Stomach smooth muscle (tissue), 2 donors: ENCODE measurements around the gene BRD8.

Experiments used
- H3K27ac ChIP-seq: one replicate; pipeline ENCODE4 v1.7.0; 2013; ENCODE audit warnings: mild to moderate bottlenecking, low read length, inconsistent platforms
- H3K27me3 ChIP-seq, 2 donors: one replicate each; pipeline ENCODE4 v1.7.0; 2013; ENCODE audit warnings: low read length in 2 of 2; ENCODE audit not compliant: insufficient read depth in 2 of 2, control insufficient read depth in 1 of 2
- H3K36me3 ChIP-seq, 2 donors: one replicate each; pipeline ENCODE4 v1.7.0; 2013; ENCODE audit warnings: low read length in 2 of 2; ENCODE audit not compliant: control insufficient read depth in 2 of 2, insufficient read depth in 2 of 2
- H3K4me1 ChIP-seq: one replicate; pipeline ENCODE4 v1.7.0; 2013; ENCODE audit warnings: low read length; ENCODE audit not compliant: control insufficient read depth, insufficient read depth
- H3K4me3 ChIP-seq, 2 donors: one replicate each; pipeline ENCODE4 v1.7.0; 2013; ENCODE audit warnings: low read length in 2 of 2
- H3K9ac ChIP-seq, 2 donors: one replicate each; pipeline ENCODE4 v1.7.0; 2013; ENCODE audit warnings: low read length in 2 of 2, mild to moderate bottlenecking in 1 of 2
- H3K9me3 ChIP-seq, 2 donors: one replicate each; pipeline ENCODE4 v1.7.0; 2013; ENCODE audit warnings: low read length in 2 of 2; ENCODE audit not compliant: control insufficient read depth in 2 of 2
- donor health status: healthy.
- donor health status: Pancreatic carcinoma.

The BRD8 gene

DNA sequence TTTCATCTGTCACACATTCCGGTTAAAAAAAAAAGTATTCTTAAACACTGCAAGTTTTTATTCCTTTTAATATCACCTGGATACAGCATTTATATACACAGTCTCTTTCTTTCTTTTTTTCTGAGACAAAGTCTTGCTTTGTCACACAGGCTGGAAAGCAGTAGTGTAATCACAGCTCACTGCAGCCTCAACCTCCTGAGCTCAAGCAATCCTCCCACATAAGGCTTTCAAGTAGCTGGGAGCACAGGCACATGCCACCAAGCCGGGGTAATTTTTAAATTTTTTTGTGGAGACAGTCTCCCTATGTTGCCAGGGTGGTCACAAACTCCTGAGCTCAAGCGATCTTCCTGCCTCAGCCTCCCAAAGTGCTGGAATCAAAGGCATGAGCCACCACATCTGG lies 14.4 kb upstream of the BRD8 start:
- H3K36me3 ChIP-seq, result peaks cover 39 to 46% of the 10 kb centered on the region in 2 donors
- H3K4me3 ChIP-seq, result no peak overlapping the region
- H3K9ac ChIP-seq, result no peak overlapping the region
- H3K27ac ChIP-seq, result no peak overlapping the region
- H3K27me3 ChIP-seq, result no peaks in the 10 kb centered on the region
- H3K9me3 ChIP-seq, result no peaks in the 10 kb centered on the region
- H3K4me1 ChIP-seq, result no peaks in the 10 kb centered on the region

- peaks cover 53 to 54% of the 10 kb centered on the region in 2 donors for H3K36me3 ChIP-seq
Measured at GRCh38 chr5:138188626-138189025, 10.2 kb upstream of the BRD8 start.

GRCh38 chr5:138186002-138186447 lies 7.6 kb upstream of the BRD8 start:
- H3K27me3 ChIP-seq, result no peaks in the 10 kb centered on the region
- peaks cover 36 to 40% of the 10 kb centered on the region in 2 donors for H3K36me3 ChIP-seq
- H3K4me3 ChIP-seq, result no peak overlapping the region
- no peaks in the 10 kb centered on the region for H3K9me3 ChIP-seq
- H3K4me1 ChIP-seq, result no peaks in the 10 kb centered on the region
- H3K27ac ChIP-seq, result no peak overlapping the region
- H3K9ac ChIP-seq, result no peak overlapping the region

More at GRCh38 chr5:138188626-138189025, 10.2 kb upstream of the BRD8 start:
- H3K9me3 ChIP-seq, result no peaks in the 10 kb centered on the region
- no peak overlapping the region for H3K27ac ChIP-seq
- no peak overlapping the region for H3K9ac ChIP-seq
- no peaks in the 10 kb centered on the region for H3K27me3 ChIP-seq
- no peak overlapping the region for H3K4me3 ChIP-seq
- H3K4me1 ChIP-seq, result no peaks in the 10 kb centered on the region

DNA sequence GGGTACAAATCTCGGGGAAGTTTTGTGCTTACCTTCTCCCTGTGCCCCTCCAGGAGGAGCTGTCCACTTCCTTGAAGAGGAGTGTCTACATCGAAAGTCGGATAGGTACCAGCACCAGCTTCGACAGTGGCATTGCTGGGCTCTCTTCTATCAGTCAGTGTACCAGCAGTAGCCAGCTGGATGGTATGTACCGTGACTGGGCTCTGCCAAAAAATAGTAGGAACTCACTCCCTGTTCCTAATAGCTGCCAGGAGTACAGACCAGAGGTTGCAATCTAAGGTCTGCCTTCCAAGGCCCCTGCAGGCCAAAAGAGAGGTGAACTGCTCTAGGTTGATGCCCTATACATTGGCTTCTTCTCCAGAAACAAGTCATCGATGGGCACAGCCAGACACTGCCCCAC lies 4.4 kb upstream of the BRD8 start:
- Histone ChIP-seq H3K9ac (no peak overlapping the region), H3K27me3 (no peaks in the 10 kb centered on the region), H3K36me3 (peaks cover 18 to 23% of the 10 kb centered on the region in 2 donors), H3K9me3 (no peaks in the 10 kb centered on the region), H3K27ac (no peak overlapping the region), H3K4me1 (peaks cover 6% of the 10 kb centered on the region), H3K4me3 (no peak overlapping the region)

DNA sequence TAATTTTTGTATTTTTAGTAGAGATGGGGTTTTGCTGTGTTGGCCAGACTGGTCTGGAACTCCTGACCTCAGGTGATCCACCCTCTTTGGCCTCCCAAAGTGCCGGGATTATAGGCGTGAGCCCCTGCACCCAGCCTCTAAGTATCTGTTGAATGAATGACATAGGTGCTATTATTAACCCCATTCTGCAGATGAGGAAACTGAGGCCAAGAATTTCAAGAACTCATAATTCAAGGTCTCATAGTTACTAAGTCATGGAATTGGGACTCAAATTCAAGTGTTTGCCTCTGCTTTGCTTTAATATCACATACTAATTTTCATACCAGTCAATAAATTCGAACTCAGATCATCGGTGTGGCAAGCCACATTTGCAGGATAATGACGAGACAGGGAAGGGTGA lies 2.4 kb upstream of the BRD8 start:
- peaks cover 14% of the 10 kb centered on the region for H3K4me1 ChIP-seq
- no peaks in the 10 kb centered on the region for H3K9me3 ChIP-seq
- no peak overlapping the region for H3K4me3 ChIP-seq
- H3K9ac ChIP-seq, result no peak overlapping the region
- no peaks in the 10 kb centered on the region for H3K27me3 ChIP-seq
- H3K27ac ChIP-seq, result no peak overlapping the region
- H3K36me3 ChIP-seq, result peaks cover 7 to 21% of the 10 kb centered on the region in 2 donors

- Histone ChIP-seq H3K27me3 (no peaks in the 10 kb centered on the region), H3K4me3 (no peak overlapping the region), H3K27ac (no peak overlapping the region), H3K9me3 (no peaks in the 10 kb centered on the region), H3K36me3 (peaks cover 4 to 21% of the 10 kb centered on the region in 2 donors), H3K9ac (no peak overlapping the region), H3K4me1 (peaks cover 14% of the 10 kb centered on the region)
Measured at GRCh38 chr5:138180183-138180782, 1.9 kb upstream of the BRD8 start.

DNA sequence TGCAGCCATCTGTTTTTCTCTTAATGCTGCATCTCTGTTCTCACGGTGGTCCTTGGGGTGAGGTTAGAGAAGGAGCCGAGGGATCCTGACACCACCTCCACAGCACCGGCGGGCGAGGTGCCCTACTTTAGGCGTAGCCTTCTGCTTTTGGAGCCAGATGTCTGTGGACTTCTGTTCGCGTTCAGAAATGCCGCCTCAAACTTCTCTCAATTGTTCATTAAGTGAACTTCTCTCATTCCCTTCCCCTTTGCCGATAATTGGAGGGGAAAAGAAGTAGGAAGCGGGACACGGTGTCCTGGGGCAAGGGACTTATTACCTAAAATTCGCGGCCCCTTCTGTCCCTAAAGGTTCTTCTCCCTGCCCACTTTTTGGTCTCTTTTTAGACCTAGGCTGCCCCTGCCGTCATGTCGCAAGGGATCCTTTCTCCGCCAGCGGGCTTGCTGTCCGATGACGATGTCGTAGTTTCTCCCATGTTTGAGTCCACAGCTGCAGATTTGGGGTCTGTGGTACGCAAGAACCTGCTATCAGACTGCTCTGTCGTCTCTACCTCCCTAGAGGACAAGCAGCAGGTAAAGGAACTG lies 937 bp upstream of the BRD8 start:
- Histone ChIP-seq H3K27me3 (no peaks in the 10 kb centered on the region), H3K4me3 (peak overlapping the region; percentile 97), H3K4me1 (peaks cover 14% of the 10 kb centered on the region), H3K9ac (no peak overlapping the region), H3K27ac (no peak overlapping the region), H3K9me3 (no peaks in the 10 kb centered on the region), H3K36me3 (peaks cover 3 to 16% of the 10 kb centered on the region in 2 donors)

DNA sequence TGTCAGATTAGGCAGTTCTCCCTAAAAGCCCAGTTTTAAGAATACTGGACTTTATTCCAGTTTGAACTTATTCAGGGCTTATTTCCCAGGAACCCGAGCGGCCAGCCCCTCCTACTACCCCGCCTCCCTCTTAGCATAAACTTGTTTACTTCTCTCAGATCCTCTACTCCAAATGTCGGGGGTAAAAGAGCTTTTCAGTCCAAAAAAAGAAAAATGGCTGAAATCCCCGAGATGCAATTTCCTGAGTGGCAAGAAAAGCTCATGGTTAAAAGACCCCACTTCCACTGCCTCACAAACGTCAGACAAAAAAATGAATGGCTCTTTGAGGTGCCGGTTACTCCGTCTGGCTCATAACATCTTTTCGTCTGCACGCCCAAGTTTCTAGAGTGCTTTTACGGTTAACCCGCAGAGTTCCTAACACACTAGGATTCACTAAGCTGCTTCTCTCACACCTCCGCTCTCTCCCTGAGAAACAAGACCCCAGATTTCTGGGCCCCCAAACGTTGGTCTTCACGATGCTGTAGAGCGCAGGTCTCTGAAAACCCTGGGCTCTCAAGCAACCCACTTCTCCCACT lies 402 bp downstream of the BRD8 start:
- Histone ChIP-seq H3K9ac (peak overlapping the region; percentile 90 to 99), H3K4me3 (peak overlapping the region; percentile 97), H3K4me1 (peaks cover 14% of the 10 kb centered on the region), H3K27ac (peak overlapping the region; percentile 90), H3K9me3 (no peaks in the 10 kb centered on the region), H3K27me3 (no peaks in the 10 kb centered on the region), H3K36me3 (peaks cover 6 to 12% of the 10 kb centered on the region in 2 donors)

DNA sequence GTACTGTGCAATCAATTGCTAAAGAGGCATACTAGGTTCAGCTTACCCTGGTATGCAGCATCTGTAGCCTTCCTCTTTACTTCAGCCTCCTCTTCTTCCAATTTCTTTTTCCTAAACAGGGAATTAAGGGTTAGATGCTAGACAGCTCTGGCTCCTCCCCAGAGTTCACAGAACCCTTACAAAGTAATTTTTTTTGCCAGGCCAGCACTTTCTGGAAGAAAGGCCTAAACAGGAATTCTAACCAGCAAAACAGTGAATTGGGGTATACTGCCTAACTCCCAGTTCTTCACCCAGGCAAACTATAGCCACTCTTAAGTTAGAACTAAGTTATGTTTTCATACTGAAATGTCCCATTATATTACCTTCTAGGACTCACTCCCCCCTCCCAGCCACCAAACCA lies 8.1 kb downstream of the BRD8 start:
- Histone ChIP-seq H3K4me3 (no peak overlapping the region), H3K36me3 (peaks cover 58 to 69% of the 10 kb centered on the region in 2 donors), H3K9me3 (no peaks in the 10 kb centered on the region), H3K27me3 (no peaks in the 10 kb centered on the region), H3K4me1 (no peaks in the 10 kb centered on the region), H3K27ac (no peak overlapping the region), H3K9ac (no peak overlapping the region)

DNA sequence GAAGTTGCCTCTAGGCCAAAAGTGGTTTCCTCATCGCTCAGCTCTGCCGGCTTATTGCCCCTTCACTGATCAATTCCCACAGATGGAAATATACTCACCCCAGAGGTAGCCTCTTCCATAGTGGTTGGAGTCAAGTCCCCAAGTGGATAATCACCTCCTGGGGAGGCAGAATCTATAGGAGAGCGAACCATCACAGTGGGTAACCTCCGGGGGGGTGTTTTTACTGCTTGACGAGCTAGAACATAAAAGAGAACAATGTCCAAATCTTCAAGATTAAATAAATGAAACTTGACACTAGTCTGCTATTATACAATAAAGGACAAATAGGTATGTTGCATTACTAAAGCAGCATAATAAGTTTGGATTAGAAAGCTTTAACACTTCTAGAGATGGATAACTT lies 9.3 kb downstream of the BRD8 start:
- Histone ChIP-seq H3K27me3 (no peaks in the 10 kb centered on the region), H3K9me3 (no peaks in the 10 kb centered on the region), H3K4me3 (no peak overlapping the region), H3K9ac (no peak overlapping the region), H3K36me3 (peaks cover 70 to 78% of the 10 kb centered on the region in 2 donors), H3K4me1 (no peaks in the 10 kb centered on the region), H3K27ac (no peak overlapping the region)

- no peaks in the 10 kb centered on the region for H3K27me3 ChIP-seq
- H3K9ac ChIP-seq, result no peak overlapping the region
- H3K4me1 ChIP-seq, result no peaks in the 10 kb centered on the region
- no peak overlapping the region for H3K4me3 ChIP-seq
- no peaks in the 10 kb centered on the region for H3K9me3 ChIP-seq
- H3K27ac ChIP-seq, result no peak overlapping the region
- H3K36me3 ChIP-seq, result peaks cover 88 to 92% of the 10 kb centered on the region in 2 donors
Measured at GRCh38 chr5:138163721-138164120, 14.7 kb downstream of the BRD8 start.
